GM12878 (cell line): ENCODE measurements around the gene ZNF426. TPM values are rescaled to one million over a fixed set of nuclear protein-coding genes. Genes with fewer than 3 reads are reported as not detected.

Experiments
- polyA plus RNA-seq, 11 experiments: library from polyadenylated mRNA; depleted of rRNA in 4 of 11; unstranded in 6 of 11; stranded (reverse) in 5 of 11; fragments of >200 nt; fragmentation: Nextera tagmentation in 4 of 11; fragmentation: Illumina TruSeq in 1 of 11; extraction: Ambion mirVana in 4 of 11; extraction: Trizol in 1 of 11; gene quantifications; 1 replicate in 1 of 11; 2 replicates in 10 of 11; pipeline versions ENCODE4 v1.2.1 to v1.2.3, GENCODE V29; 2011 to 2016; ENCODE audit warnings: inconsistent platforms in 2 of 11, missing spikeins in 2 of 11, low read depth in 1 of 11
- total RNA-seq, 4 experiments: library from RNA; depleted of rRNA in 3 of 4; stranded (reverse); fragments of >200 nt in 3 of 4; fragmentation: Illumina TruSeq in 1 of 4; extraction: Trizol in 1 of 4; gene quantifications; 2 replicates each; pipeline versions ENCODE4 v1.2.1 to v1.2.3, GENCODE V29; 2013 to 2021

Gene ZNF426
- total and polyA plus RNA-seq, 10 of the 15 experiments (the other 5 are each of a cell fraction or from before 2014, with no cell fraction given), result 3.0 to 11.3 (median 6.8) TPM

Other genes starting within 250 kb of the ZNF426 start
Only the 7 nearest of the 9 such genes appear.
- 4.4 and 8.1 TPM in 2 replicates for gene ZNF559, start 214.5 kb downstream of the ZNF426 start, total RNA-seq (2014; rRNA removed)
- gene ZNF559, start 214.5 kb downstream of the ZNF426 start, total RNA-seq (2014; rRNA removed; fragmentation: Illumina TruSeq; extraction: Trizol), result 10.4 and 12.4 TPM in 2 replicates
- gene ZNF559, start 214.5 kb downstream of the ZNF426 start, total RNA-seq (2021), result 7.6 and 9.2 TPM in 2 replicates
- 13.8 and 23.6 TPM in 2 replicates for gene ZNF559, start 214.5 kb downstream of the ZNF426 start, polyA plus RNA-seq (2011; rRNA removed)
- 8.2 and 12.0 TPM in 2 replicates for gene ZNF559, start 214.5 kb downstream of the ZNF426 start, polyA plus RNA-seq (2014; fragmentation: Illumina TruSeq; extraction: Trizol)
- gene ZNF559, start 214.5 kb downstream of the ZNF426 start, polyA plus RNA-seq (2014; fragmentation: Nextera tagmentation; extraction: Ambion mirVana), result 10 to 100 TPM in 1 of 2 experiments, 1 to 10 TPM in 1; 6.1 to 10.2 TPM
- gene ZNF559, start 214.5 kb downstream of the ZNF426 start, polyA plus RNA-seq (2014; rRNA removed), result 6.2 and 8.2 TPM in 2 replicates
- 10 to 100 TPM in 1 of 2 experiments, 1 to 10 TPM in 1; 9.4 to 12.2 TPM for gene ZNF559, start 214.5 kb downstream of the ZNF426 start, polyA plus RNA-seq (2016; fragmentation: Nextera tagmentation; extraction: Ambion mirVana)
- gene ZNF177, start 175.6 kb downstream of the ZNF426 start, total RNA-seq (2014; rRNA removed), result 0.17 and 0.33 TPM in 2 replicates
- gene ZNF177, start 175.6 kb downstream of the ZNF426 start, total RNA-seq (2014; rRNA removed; fragmentation: Illumina TruSeq; extraction: Trizol), result 0.37 TPM in 1 of 2 replicates, not detected in the other
- 0.21 and 0.23 TPM in 2 replicates for gene ZNF177, start 175.6 kb downstream of the ZNF426 start, total RNA-seq (2021)
- 0.98 and 1.1 TPM in 2 replicates for gene ZNF177, start 175.6 kb downstream of the ZNF426 start, polyA plus RNA-seq (2011; rRNA removed)
- gene ZNF177, start 175.6 kb downstream of the ZNF426 start, polyA plus RNA-seq (2014; fragmentation: Illumina TruSeq; extraction: Trizol), result 0.33 and 0.51 TPM in 2 replicates
- under 1 TPM; 0.05 to 0.24 TPM for gene ZNF177, start 175.6 kb downstream of the ZNF426 start, polyA plus RNA-seq (2014; fragmentation: Nextera tagmentation; extraction: Ambion mirVana)
- gene ZNF177, start 175.6 kb downstream of the ZNF426 start, polyA plus RNA-seq (2014; rRNA removed), result 0.31 and 1.2 TPM in 2 replicates
- gene ZNF177, start 175.6 kb downstream of the ZNF426 start, polyA plus RNA-seq (2016; fragmentation: Nextera tagmentation; extraction: Ambion mirVana), result under 1 TPM; 0.54 to 0.69 TPM
- 25.0 and 30.5 TPM in 2 replicates for gene ZNF266, start 103.1 kb downstream of the ZNF426 start, total RNA-seq (2014; rRNA removed)
- gene ZNF266, start 103.1 kb downstream of the ZNF426 start, total RNA-seq (2014; rRNA removed; fragmentation: Illumina TruSeq; extraction: Trizol), result 25.0 and 27.3 TPM in 2 replicates
- 29.9 and 30.9 TPM in 2 replicates for gene ZNF266, start 103.1 kb downstream of the ZNF426 start, total RNA-seq (2021)
- gene ZNF266, start 103.1 kb downstream of the ZNF426 start, polyA plus RNA-seq (2011; rRNA removed), result 67.7 and 89.1 TPM in 2 replicates
- gene ZNF266, start 103.1 kb downstream of the ZNF426 start, polyA plus RNA-seq (2014; fragmentation: Illumina TruSeq; extraction: Trizol), result 34.4 and 48.2 TPM in 2 replicates
- 10 to 100 TPM in 1 of 2 experiments, 1 to 10 TPM in 1; 7.7 to 11.8 TPM for gene ZNF266, start 103.1 kb downstream of the ZNF426 start, polyA plus RNA-seq (2014; fragmentation: Nextera tagmentation; extraction: Ambion mirVana)
- gene ZNF266, start 103.1 kb downstream of the ZNF426 start, polyA plus RNA-seq (2014; rRNA removed), result 32.8 and 40.2 TPM in 2 replicates
- gene ZNF266, start 103.1 kb downstream of the ZNF426 start, polyA plus RNA-seq (2016; fragmentation: Nextera tagmentation; extraction: Ambion mirVana), result 10 to 100 TPM; 15.2 to 15.8 TPM
- gene ZNF560, start 40.0 kb downstream of the ZNF426 start, total RNA-seq (2014; rRNA removed), result not detected in 2 replicates
- not detected in 2 replicates for gene ZNF560, start 40.0 kb downstream of the ZNF426 start, total RNA-seq (2014; rRNA removed; fragmentation: Illumina TruSeq; extraction: Trizol)
- gene ZNF560, start 40.0 kb downstream of the ZNF426 start, total RNA-seq (2021), result 0.10 and 0.29 TPM in 2 replicates
- gene ZNF560, start 40.0 kb downstream of the ZNF426 start, polyA plus RNA-seq (2011; rRNA removed), result not detected in 2 replicates
- not detected in 2 replicates for gene ZNF560, start 40.0 kb downstream of the ZNF426 start, polyA plus RNA-seq (2014; fragmentation: Illumina TruSeq; extraction: Trizol)
- gene ZNF560, start 40.0 kb downstream of the ZNF426 start, polyA plus RNA-seq (2014; fragmentation: Nextera tagmentation; extraction: Ambion mirVana), result under 1 TPM; 0.08 to 0.13 TPM
- gene ZNF560, start 40.0 kb downstream of the ZNF426 start, polyA plus RNA-seq (2014; rRNA removed), result 0.03 TPM in 1 of 2 replicates, not detected in the other
- gene ZNF560, start 40.0 kb downstream of the ZNF426 start, polyA plus RNA-seq (2016; fragmentation: Nextera tagmentation; extraction: Ambion mirVana), result under 1 TPM; 0.11 to 0.16 TPM
- gene ZNF121, start 45.9 kb upstream of the ZNF426 start, total RNA-seq (2014; rRNA removed), result 55.0 and 69.4 TPM in 2 replicates
- gene ZNF121, start 45.9 kb upstream of the ZNF426 start, total RNA-seq (2014; rRNA removed; fragmentation: Illumina TruSeq; extraction: Trizol), result 75.0 and 75.5 TPM in 2 replicates
- 44.9 and 47.1 TPM in 2 replicates for gene ZNF121, start 45.9 kb upstream of the ZNF426 start, total RNA-seq (2021)
- 20.0 and 28.0 TPM in 2 replicates for gene ZNF121, start 45.9 kb upstream of the ZNF426 start, polyA plus RNA-seq (2011; rRNA removed)
- gene ZNF121, start 45.9 kb upstream of the ZNF426 start, polyA plus RNA-seq (2014; fragmentation: Illumina TruSeq; extraction: Trizol), result 18.0 and 24.6 TPM in 2 replicates
- gene ZNF121, start 45.9 kb upstream of the ZNF426 start, polyA plus RNA-seq (2014; fragmentation: Nextera tagmentation; extraction: Ambion mirVana), result 10 to 100 TPM in 1 of 2 experiments, 1 to 10 TPM in 1; 4.8 to 14.6 TPM
- 12.8 and 13.5 TPM in 2 replicates for gene ZNF121, start 45.9 kb upstream of the ZNF426 start, polyA plus RNA-seq (2014; rRNA removed)
- 10 to 100 TPM; 14.3 to 17.4 TPM for gene ZNF121, start 45.9 kb upstream of the ZNF426 start, polyA plus RNA-seq (2016; fragmentation: Nextera tagmentation; extraction: Ambion mirVana)
- gene ZNF561, start 82.6 kb upstream of the ZNF426 start, total RNA-seq (2014; rRNA removed), result 15.3 and 23.7 TPM in 2 replicates
- 23.7 and 24.0 TPM in 2 replicates for gene ZNF561, start 82.6 kb upstream of the ZNF426 start, total RNA-seq (2014; rRNA removed; fragmentation: Illumina TruSeq; extraction: Trizol)
- gene ZNF561, start 82.6 kb upstream of the ZNF426 start, total RNA-seq (2021), result 17.7 and 21.2 TPM in 2 replicates
- 38.2 and 44.2 TPM in 2 replicates for gene ZNF561, start 82.6 kb upstream of the ZNF426 start, polyA plus RNA-seq (2011; rRNA removed)
- 25.5 and 28.0 TPM in 2 replicates for gene ZNF561, start 82.6 kb upstream of the ZNF426 start, polyA plus RNA-seq (2014; fragmentation: Illumina TruSeq; extraction: Trizol)
- gene ZNF561, start 82.6 kb upstream of the ZNF426 start, polyA plus RNA-seq (2014; fragmentation: Nextera tagmentation; extraction: Ambion mirVana), result 10 to 100 TPM; 12.8 to 18.8 TPM
- 17.0 and 19.4 TPM in 2 replicates for gene ZNF561, start 82.6 kb upstream of the ZNF426 start, polyA plus RNA-seq (2014; rRNA removed)
- gene ZNF561, start 82.6 kb upstream of the ZNF426 start, polyA plus RNA-seq (2016; fragmentation: Nextera tagmentation; extraction: Ambion mirVana), result 10 to 100 TPM; 18.3 to 23.2 TPM
- 13.8 and 14.1 TPM in 2 replicates for gene ZNF562, start 136.5 kb upstream of the ZNF426 start, total RNA-seq (2014; rRNA removed)
- 21.1 and 23.2 TPM in 2 replicates for gene ZNF562, start 136.5 kb upstream of the ZNF426 start, total RNA-seq (2014; rRNA removed; fragmentation: Illumina TruSeq; extraction: Trizol)
- 14.8 and 16.3 TPM in 2 replicates for gene ZNF562, start 136.5 kb upstream of the ZNF426 start, total RNA-seq (2021)
- 12.2 and 13.9 TPM in 2 replicates for gene ZNF562, start 136.5 kb upstream of the ZNF426 start, polyA plus RNA-seq (2011; rRNA removed)
- gene ZNF562, start 136.5 kb upstream of the ZNF426 start, polyA plus RNA-seq (2014; fragmentation: Illumina TruSeq; extraction: Trizol), result 9.2 and 14.2 TPM in 2 replicates
- 1 to 10 TPM; 5.2 to 7.5 TPM for gene ZNF562, start 136.5 kb upstream of the ZNF426 start, polyA plus RNA-seq (2014; fragmentation: Nextera tagmentation; extraction: Ambion mirVana)
- 6.9 and 7.6 TPM in 2 replicates for gene ZNF562, start 136.5 kb upstream of the ZNF426 start, polyA plus RNA-seq (2014; rRNA removed)
- 10 to 100 TPM in 1 of 2 experiments, 1 to 10 TPM in 1; 9.0 to 12.2 TPM for gene ZNF562, start 136.5 kb upstream of the ZNF426 start, polyA plus RNA-seq (2016; fragmentation: Nextera tagmentation; extraction: Ambion mirVana)